ENCODE measurements around the gene ERO1B. TPM values are rescaled to one million over a fixed set of nuclear protein-coding genes. Genes with fewer than 3 reads are reported as not detected.
"Not testable (repeated sequence)": the region's sequence is repeated elsewhere in the genome, so short reads cannot be mapped to it uniquely, and the experiment has no call there.

Gene ERO1B
- total RNA-seq, 2 experiments from 2014 or later = 15.2 to 16.5 TPM

DNA sequence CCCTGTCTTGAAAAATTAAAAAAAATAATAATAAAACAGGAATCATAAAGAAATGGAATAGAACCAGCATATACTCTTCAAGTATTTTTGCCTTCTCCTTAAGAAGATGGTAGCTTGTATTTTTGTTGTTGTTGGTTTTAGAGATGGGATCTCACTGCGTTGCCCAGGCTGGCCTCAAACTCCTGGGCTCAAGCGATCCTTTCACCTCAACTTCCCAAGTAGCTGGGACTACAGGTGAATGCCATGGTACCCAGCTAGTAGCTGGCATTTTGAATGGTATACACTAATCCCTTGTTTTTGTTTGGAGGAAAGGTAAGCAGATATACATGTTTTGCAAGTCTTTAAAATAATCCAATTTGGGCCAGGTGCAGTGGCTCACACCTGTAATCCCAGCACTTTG lies 34.7 kb upstream of the ERO1B start:
- Histone ChIP-seq H3K9me3 (ENCODE audit: control insufficient read depth in 1 of 2, insufficient read depth in 1 of 2, low read length in 2 of 2) (no peaks in the 10 kb centered on the region), H3K4me3 (ENCODE audit: low read length) (no peak overlapping the region), H3K36me3 (ENCODE audit: insufficient read depth, low read length) (no peaks in the 10 kb centered on the region), H3K4me1 (ENCODE audit: insufficient read depth, low read length) (no peaks in the 10 kb centered on the region), H3K27ac (ENCODE audit: low read depth in 1 of 2, low read length in 2 of 2) (no peak overlapping the region), H3K27me3 (ENCODE audit: control insufficient read depth in 1 of 2, insufficient read depth in 2 of 2, low read length in 2 of 2) (no peaks in the 10 kb centered on the region)
- H3K27ac Mint-ChIP-seq = no peak overlapping the region
- peaks cover 5% of the 10 kb centered on the region for H3K9me3 Mint-ChIP-seq
- DNase-seq = no peak
- TF ChIP-seq CTCF (IDR thresholded peaks at IDR 0.05) = no peak
- H3K36me3 Mint-ChIP-seq (ENCODE audit: low read depth) = no peaks in the 10 kb centered on the region
- no peak for ATAC-seq (ENCODE audit: poor library complexity)
- POLR2A ChIA-PET = interaction anchor here (0.6 kb wide), 1 partner anchor 649 kb away, joined by 3 read pairs; no protein-coding TSS in a partner anchor
- no peak overlapping the region for H3K4me3 Mint-ChIP-seq
- H3K27me3 Mint-ChIP-seq = peaks cover 14% of the 10 kb centered on the region
- intact Hi-C loops (cut with DNase I, micrococcal nuclease) = no loop called here
- H3K4me1 Mint-ChIP-seq (ENCODE audit: low read depth) = no peaks in the 10 kb centered on the region
- CTCF ChIA-PET = interaction anchor here (1.6 kb wide), 1 partner anchor 14 kb away, joined by 3 read pairs; no protein-coding TSS in a partner anchor

DNA sequence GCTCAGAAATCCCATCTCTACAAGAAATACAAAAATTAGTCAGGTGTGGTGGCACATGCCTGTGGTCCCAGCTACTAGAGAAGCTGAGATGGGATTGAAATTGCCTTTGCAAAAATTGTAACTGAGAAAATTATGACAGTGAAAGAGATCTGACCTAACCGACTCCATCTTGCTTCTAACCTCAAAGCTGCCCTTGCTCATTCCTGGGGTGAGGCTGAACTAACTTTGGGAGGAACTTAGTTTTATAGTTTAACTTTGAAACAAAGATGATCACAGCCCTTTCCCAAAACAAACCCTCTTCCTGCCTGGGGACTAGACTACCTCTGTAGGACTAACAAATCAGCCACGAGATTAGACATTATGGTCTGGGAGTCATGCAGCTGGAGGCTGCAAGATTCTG lies 33.8 kb upstream of the ERO1B start:
- H3K36me3 Mint-ChIP-seq (ENCODE audit: low read depth) = no peaks in the 10 kb centered on the region
- DNase-seq (no peak), ATAC-seq (ENCODE audit: poor library complexity) (no peak)
- intact Hi-C loops (cut with DNase I, micrococcal nuclease) = no loop called here
- no peak overlapping the region for H3K4me3 ChIP-seq (ENCODE audit: low read length)
- no peak overlapping the region for H3K27ac Mint-ChIP-seq
- H3K27ac ChIP-seq (ENCODE audit: low read depth in 1 of 2, low read length in 2 of 2) = no peak overlapping the region
- H3K4me1 Mint-ChIP-seq (ENCODE audit: low read depth) = no peaks in the 10 kb centered on the region
- ChIA-PET POLR2A (no interaction called here), CTCF (interaction anchor here (1.6 kb wide), 1 partner anchor 15 kb away, joined by 3 read pairs; no protein-coding TSS in a partner anchor)
- peaks cover 14% of the 10 kb centered on the region for H3K27me3 Mint-ChIP-seq
- H3K9me3 ChIP-seq (ENCODE audit: control insufficient read depth in 1 of 2, insufficient read depth in 1 of 2, low read length in 2 of 2) = no peaks in the 10 kb centered on the region
- no peak for TF ChIP-seq CTCF (IDR thresholded peaks at IDR 0.05)
- no peaks in the 10 kb centered on the region for H3K4me1 ChIP-seq (ENCODE audit: insufficient read depth, low read length)
- H3K27me3 ChIP-seq (ENCODE audit: control insufficient read depth in 1 of 2, insufficient read depth in 2 of 2, low read length in 2 of 2) = no peaks in the 10 kb centered on the region
- no peaks in the 10 kb centered on the region for H3K36me3 ChIP-seq (ENCODE audit: insufficient read depth, low read length)
- H3K9me3 Mint-ChIP-seq = no peaks in the 10 kb centered on the region
- no peak overlapping the region for H3K4me3 Mint-ChIP-seq

DNA sequence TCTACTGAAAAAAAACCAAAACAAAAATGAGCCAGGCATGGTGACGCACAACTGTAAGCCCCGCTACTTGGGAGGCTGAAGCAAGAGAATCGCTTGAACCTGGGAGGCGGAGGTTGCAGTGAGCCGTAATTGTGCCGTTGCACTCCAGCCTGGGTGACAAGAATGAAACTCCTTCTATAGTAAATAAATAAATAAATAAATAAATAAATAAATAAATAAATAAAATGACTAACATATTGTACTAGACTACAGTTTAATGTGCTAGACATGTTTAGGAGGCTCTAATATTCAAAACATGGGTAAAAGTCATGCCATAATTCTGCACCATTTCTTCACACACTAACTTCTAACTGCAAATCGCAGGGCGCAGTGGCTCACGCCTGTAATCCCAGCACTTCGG lies 33.3 kb upstream of the ERO1B start:
- ChIA-PET CTCF (interaction anchor here (1.6 kb wide), 1 partner anchor 16 kb away, joined by 3 read pairs; no protein-coding TSS in a partner anchor), POLR2A (no interaction called here)
- no peak overlapping the region for H3K27ac Mint-ChIP-seq
- DNase-seq (no peak), ATAC-seq (ENCODE audit: poor library complexity) (no peak)
- no peaks in the 10 kb centered on the region for H3K36me3 Mint-ChIP-seq (ENCODE audit: low read depth)
- intact Hi-C loops (cut with DNase I, micrococcal nuclease) = no loop called here
- no peaks in the 10 kb centered on the region for H3K4me1 Mint-ChIP-seq (ENCODE audit: low read depth)
- no peaks in the 10 kb centered on the region for H3K27me3 ChIP-seq (ENCODE audit: control insufficient read depth in 1 of 2, insufficient read depth in 2 of 2, low read length in 2 of 2)
- H3K27ac ChIP-seq (ENCODE audit: low read depth in 1 of 2, low read length in 2 of 2) = no peak overlapping the region
- H3K4me3 ChIP-seq (ENCODE audit: low read length) = no peak overlapping the region
- no peak for TF ChIP-seq CTCF (IDR thresholded peaks at IDR 0.05)
- H3K4me3 Mint-ChIP-seq = no peak overlapping the region
- no peaks in the 10 kb centered on the region for H3K4me1 ChIP-seq (ENCODE audit: insufficient read depth, low read length)
- no peaks in the 10 kb centered on the region for H3K36me3 ChIP-seq (ENCODE audit: insufficient read depth, low read length)
- H3K27me3 Mint-ChIP-seq = peaks cover 15% of the 10 kb centered on the region
- no peaks in the 10 kb centered on the region for H3K9me3 Mint-ChIP-seq
- no peaks in the 10 kb centered on the region for H3K9me3 ChIP-seq (ENCODE audit: control insufficient read depth in 1 of 2, insufficient read depth in 1 of 2, low read length in 2 of 2)

DNA sequence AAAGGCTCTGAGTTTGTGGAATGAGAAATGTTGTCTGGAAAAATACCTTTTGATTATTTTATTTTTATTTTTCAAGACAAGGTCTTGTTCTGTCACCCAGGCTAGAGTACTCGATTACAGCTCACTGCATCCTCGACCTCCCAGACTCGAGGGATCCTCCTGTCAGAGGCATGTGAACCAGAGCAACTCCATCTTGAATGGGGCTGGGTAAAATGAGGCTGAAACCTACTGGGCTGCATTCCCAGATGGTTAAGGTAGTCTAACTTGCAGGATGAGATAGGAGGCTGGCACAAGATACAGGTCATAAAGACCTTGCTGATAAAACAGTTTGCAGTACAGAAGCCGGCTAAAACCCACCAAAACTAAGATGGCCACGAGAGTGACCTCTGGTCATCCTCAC lies 32.3 kb upstream of the ERO1B start:
- H3K36me3 Mint-ChIP-seq (ENCODE audit: low read depth); POLR2A ChIA-PET; ATAC-seq (ENCODE audit: poor library complexity); CTCF ChIA-PET; H3K9me3 Mint-ChIP-seq; H3K27ac Mint-ChIP-seq; H3K4me1 Mint-ChIP-seq (ENCODE audit: low read depth); H3K36me3 ChIP-seq (ENCODE audit: insufficient read depth, low read length); H3K9me3 ChIP-seq (ENCODE audit: control insufficient read depth in 1 of 2, insufficient read depth in 1 of 2, low read length in 2 of 2); H3K27ac ChIP-seq (ENCODE audit: low read depth in 1 of 2, low read length in 2 of 2); intact Hi-C loops (cut with DNase I, micrococcal nuclease); DNase-seq; H3K27me3 ChIP-seq (ENCODE audit: control insufficient read depth in 1 of 2, insufficient read depth in 2 of 2, low read length in 2 of 2); H3K4me3 Mint-ChIP-seq; H3K4me1 ChIP-seq (ENCODE audit: insufficient read depth, low read length); H3K4me3 ChIP-seq (ENCODE audit: low read length): not testable (repeated sequence)
- H3K27me3 Mint-ChIP-seq = peaks cover 18% of the 10 kb centered on the region

Data from CD4-positive, alpha-beta T cell (primary cell).